HepG2 (cell line): ENCODE measurements around the gene PLXDC2. TPM values are rescaled to one million over a fixed set of nuclear protein-coding genes. Genes with fewer than 3 reads are reported as not detected.

Experiments used
- HNRNPLL ChIP-seq: fragments of 200-400 bp; formaldehyde crosslinking; IDR thresholded peaks from 2 replicates; pipeline ENCODE4 v1.6.1; 2017; ENCODE audit warnings: mild to moderate bottlenecking, low read depth, low read length; ENCODE audit not compliant: poor library complexity, severe bottlenecking
- MLLT10 ChIP-seq: sonication (generic); formaldehyde crosslinking; IDR thresholded peaks from 2 replicates; pipeline ENCODE4 v1.4.0; 2020; ENCODE audit warnings: missing genetic modification reagents
- ZMYM2 ChIP-seq: sonication (generic); formaldehyde crosslinking; IDR thresholded peaks from 2 replicates; pipeline ENCODE4 v1.8.0; 2022; ENCODE audit warnings: mild to moderate bottlenecking, missing genetic modification reagents
- ZNF142 ChIP-seq: sonication (generic); formaldehyde crosslinking; IDR thresholded peaks from 2 replicates; pipeline ENCODE4 v1.4.0; 2020; ENCODE audit warnings: missing genetic modification reagents
- ZNF430 ChIP-seq: sonication (generic); formaldehyde crosslinking; IDR thresholded peaks from 2 replicates; pipeline ENCODE4 v1.9.0; 2021; ENCODE audit warnings: mild to moderate bottlenecking, missing genetic modification reagents
- polyA plus RNA-seq, 8 experiments: library from polyadenylated mRNA; depleted of rRNA in 3 of 8; stranded (reverse) in 7 of 8; unstranded in 1 of 8; fragments of >200 nt; fragmentation: Illumina TruSeq in 4 of 8; extraction: Trizol in 4 of 8; gene quantifications; 2 replicates each; pipeline versions ENCODE4 v1.2.1 to v1.2.3, GENCODE V29; 2011 to 2016; ENCODE audit warnings: low read depth in 4 of 8, missing spikeins in 1 of 8, mixed read lengths in 1 of 8; ENCODE audit not compliant: insufficient read depth in 1 of 8
- total RNA-seq, 5 experiments: library from RNA; depleted of rRNA; stranded (reverse); fragments of >200 nt; fragmentation: Illumina TruSeq; extraction: Trizol; gene quantifications; 2 replicates each; pipeline ENCODE4 v1.2.3, GENCODE V29; 2016; ENCODE audit warnings: low read depth in 1 of 5
- TF ChIP-seq, protein P1 (sequence below): sonication (generic); formaldehyde crosslinking; IDR thresholded peaks from 2 replicates; pipeline ENCODE4 v1.4.0; 2020; ENCODE audit warnings: mild to moderate bottlenecking, missing genetic modification reagents

PLXDC2 gene
- total and polyA plus RNA-seq, 2 of the 13 experiments (the other 11 are each of a cell fraction or from before 2014, with no cell fraction given), result 2.1 to 2.4 TPM

DNA sequence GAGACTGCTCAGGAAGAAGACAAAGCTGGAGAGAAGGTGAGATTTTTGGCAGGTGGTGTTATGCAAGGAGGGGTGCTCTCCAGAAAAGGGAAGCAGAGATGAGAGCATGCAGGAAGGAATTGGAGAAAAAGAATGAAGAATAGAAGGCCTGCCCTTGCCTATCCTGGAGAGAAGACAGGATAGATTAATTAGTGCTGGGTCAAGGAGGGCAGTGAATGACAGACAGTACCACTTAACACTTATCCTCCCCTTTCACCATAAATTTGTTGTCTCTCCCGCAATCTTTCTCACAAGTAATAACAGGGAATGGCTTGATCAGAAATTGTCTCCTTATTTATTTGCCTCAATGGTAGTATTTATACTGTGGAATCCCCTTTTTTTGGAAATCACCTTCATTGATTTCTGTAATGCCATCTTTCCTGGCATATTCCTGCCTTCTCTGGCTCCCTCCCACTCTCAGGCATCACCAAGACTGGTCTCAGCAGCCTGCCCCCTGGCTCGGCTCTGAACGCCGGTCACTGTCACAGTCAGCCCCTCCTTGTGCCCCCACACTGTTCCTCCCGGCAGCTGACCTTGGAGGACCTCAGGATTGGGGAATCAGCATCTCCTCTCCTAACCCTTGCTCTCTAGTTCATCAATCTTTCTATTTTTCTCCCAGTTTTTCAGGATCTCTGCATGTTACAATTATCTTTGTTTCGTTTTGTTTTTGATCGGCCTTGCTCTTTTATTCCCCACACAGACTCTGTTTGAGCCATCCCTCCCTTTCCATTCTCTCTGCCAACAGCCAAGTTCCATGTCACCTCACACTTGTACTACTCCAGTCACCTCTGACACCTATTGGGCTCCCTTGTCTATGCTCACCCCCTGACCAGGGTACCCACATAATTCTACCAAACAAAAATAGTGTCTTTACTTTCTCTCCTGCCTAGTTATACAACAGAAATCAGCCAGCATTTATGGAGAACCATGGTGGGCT is 294.2 kb downstream of the PLXDC2 start (continued):
- TF ChIP-seq, protein P1, sequence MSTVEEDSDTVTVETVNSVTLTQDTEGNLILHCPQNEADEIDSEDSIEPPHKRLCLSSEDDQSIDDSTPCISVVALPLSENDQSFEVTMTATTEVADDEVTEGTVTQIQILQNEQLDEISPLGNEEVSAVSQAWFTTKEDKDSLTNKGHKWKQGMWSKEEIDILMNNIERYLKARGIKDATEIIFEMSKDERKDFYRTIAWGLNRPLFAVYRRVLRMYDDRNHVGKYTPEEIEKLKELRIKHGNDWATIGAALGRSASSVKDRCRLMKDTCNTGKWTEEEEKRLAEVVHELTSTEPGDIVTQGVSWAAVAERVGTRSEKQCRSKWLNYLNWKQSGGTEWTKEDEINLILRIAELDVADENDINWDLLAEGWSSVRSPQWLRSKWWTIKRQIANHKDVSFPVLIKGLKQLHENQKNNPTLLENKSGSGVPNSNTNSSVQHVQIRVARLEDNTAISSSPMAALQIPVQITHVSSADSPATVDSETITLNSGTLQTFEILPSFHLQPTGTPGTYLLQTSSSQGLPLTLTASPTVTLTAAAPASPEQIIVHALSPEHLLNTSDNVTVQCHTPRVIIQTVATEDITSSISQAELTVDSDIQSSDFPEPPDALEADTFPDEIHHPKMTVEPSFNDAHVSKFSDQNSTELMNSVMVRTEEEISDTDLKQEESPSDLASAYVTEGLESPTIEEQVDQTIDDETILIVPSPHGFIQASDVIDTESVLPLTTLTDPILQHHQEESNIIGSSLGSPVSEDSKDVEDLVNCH (CRISPR knock-in tag), result no peak
- no peak for TF ChIP-seq ZMYM2 (CRISPR knock-in tag)
- no peak for TF ChIP-seq ZNF142
- no peak for TF ChIP-seq MLLT10
- TF ChIP-seq HNRNPLL, result no peak
- no peak for TF ChIP-seq ZNF430 (CRISPR knock-in tag)
